Adrenal gland (tissue), 5 donors: ENCODE results near the gene PTTG1IP.

Source experiments
- POLR2A ChIP-seq, 2 donors: fragments of 450-650 bp; IDR thresholded peaks; one replicate each; pipeline ENCODE4 v1.6.1; 2017; ENCODE audit warnings: antibody characterized with exemption in 2 of 2, mild to moderate bottlenecking in 2 of 2, moderate library complexity in 1 of 2
- TF ChIP-seq, protein P1 (sequence below), 6 experiments: fragments of 450-650 bp in 4 of 6; fragments of 200-600 bp in 2 of 6; sonication (generic) in 1 of 6; IDR thresholded peaks; 1 replicate in 5 of 6; 2 replicates in 1 of 6; pipeline versions ENCODE4 v1.5.1 to v1.8.0; 2016 to 2021; ENCODE audit warnings: antibody characterized with exemption in 6 of 6, mild to moderate bottlenecking in 2 of 6, moderate library complexity in 1 of 6
- donor health status: DM: no; HTN: no; CAD: no.

DNA sequence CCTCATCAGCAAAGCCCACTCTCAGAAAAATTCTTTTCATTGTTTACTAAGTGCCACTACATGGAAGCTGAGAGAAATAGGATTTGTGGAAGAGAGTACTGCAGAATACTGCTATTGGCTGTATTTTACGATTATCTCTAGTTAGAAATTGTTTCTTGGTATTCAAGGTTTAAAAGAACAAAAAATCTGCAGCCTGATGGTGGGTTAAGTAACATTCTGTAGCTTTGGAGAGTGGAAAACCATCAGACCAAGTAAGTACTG, 27.3 kb downstream of the PTTG1IP start:
- TF ChIP-seq, protein P1, sequence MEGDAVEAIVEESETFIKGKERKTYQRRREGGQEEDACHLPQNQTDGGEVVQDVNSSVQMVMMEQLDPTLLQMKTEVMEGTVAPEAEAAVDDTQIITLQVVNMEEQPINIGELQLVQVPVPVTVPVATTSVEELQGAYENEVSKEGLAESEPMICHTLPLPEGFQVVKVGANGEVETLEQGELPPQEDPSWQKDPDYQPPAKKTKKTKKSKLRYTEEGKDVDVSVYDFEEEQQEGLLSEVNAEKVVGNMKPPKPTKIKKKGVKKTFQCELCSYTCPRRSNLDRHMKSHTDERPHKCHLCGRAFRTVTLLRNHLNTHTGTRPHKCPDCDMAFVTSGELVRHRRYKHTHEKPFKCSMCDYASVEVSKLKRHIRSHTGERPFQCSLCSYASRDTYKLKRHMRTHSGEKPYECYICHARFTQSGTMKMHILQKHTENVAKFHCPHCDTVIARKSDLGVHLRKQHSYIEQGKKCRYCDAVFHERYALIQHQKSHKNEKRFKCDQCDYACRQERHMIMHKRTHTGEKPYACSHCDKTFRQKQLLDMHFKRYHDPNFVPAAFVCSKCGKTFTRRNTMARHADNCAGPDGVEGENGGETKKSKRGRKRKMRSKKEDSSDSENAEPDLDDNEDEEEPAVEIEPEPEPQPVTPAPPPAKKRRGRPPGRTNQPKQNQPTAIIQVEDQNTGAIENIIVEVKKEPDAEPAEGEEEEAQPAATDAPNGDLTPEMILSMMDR (IDR thresholded peaks at IDR 0.05): peak in 1 of 6 experiments; percentile 5
- no peak for TF ChIP-seq POLR2A (IDR thresholded peaks at IDR 0.05)
